Measurements from ENCODE around the gene RAP2C. TPM values are rescaled to one million over a fixed set of nuclear protein-coding genes. Genes with fewer than 3 reads are reported as not detected.

The RAP2C gene
- polyA plus RNA-seq, 1 donor from 2014 or later = 26.2 TPM

DNA sequence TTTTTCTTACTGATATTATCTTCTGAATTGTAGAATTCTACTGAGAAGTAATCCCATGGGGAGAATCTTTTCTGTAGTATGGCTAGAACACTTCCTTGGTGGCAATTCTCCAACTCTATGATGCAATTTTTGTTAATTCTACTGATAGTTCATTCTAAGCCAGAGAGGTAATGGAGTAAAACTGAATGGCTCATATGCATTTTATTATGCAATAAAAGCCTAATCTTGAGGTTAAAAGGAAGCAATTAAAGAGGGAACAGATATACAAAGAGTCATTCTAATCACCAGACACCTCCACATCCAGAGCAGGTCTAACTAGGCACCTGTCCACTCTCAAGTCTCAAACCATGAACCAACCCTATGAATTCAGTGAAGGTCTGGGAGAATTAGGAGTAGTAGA is 9.7 kb downstream of the RAP2C start:
- H3K4me2 ChIP-seq (ENCODE audit: low read length) = no peak overlapping the region
- no peak overlapping the region for H3K27ac ChIP-seq (ENCODE audit: low read length)
- no peak overlapping the region for H2AFZ ChIP-seq (ENCODE audit: low read depth, low read length)
- no peaks in the 10 kb centered on the region for H3K9me2 ChIP-seq (ENCODE audit: insufficient read depth, low read length)
- no peaks in the 10 kb centered on the region for H3F3A ChIP-seq (ENCODE audit: insufficient read depth, low read length, poor library complexity, severe bottlenecking)
- H3K79me2 ChIP-seq (replicated peaks; ENCODE audit: insufficient read depth, low read length) = no peaks in the 10 kb centered on the region
- no peak overlapping the region for H3K4me3 ChIP-seq (ENCODE audit: low read length)
- no peaks in the 10 kb centered on the region for H3K36me3 ChIP-seq (ENCODE audit: insufficient read depth, low read length)
- no peak overlapping the region for H3K9ac ChIP-seq (ENCODE audit: low read length)
- no peaks in the 10 kb centered on the region for H3K9me3 ChIP-seq (ENCODE audit: low read length)
- no peaks in the 10 kb centered on the region for H4K20me1 ChIP-seq (ENCODE audit: insufficient read depth)
- no peaks in the 10 kb centered on the region for H3K27me3 ChIP-seq (ENCODE audit: insufficient read depth, low read depth, low read length)
- TF ChIP-seq SMC3 (conservative IDR thresholded peaks at IDR 0.05; ENCODE audit: poor library complexity) = no peak
- TF ChIP-seq, protein P1, sequence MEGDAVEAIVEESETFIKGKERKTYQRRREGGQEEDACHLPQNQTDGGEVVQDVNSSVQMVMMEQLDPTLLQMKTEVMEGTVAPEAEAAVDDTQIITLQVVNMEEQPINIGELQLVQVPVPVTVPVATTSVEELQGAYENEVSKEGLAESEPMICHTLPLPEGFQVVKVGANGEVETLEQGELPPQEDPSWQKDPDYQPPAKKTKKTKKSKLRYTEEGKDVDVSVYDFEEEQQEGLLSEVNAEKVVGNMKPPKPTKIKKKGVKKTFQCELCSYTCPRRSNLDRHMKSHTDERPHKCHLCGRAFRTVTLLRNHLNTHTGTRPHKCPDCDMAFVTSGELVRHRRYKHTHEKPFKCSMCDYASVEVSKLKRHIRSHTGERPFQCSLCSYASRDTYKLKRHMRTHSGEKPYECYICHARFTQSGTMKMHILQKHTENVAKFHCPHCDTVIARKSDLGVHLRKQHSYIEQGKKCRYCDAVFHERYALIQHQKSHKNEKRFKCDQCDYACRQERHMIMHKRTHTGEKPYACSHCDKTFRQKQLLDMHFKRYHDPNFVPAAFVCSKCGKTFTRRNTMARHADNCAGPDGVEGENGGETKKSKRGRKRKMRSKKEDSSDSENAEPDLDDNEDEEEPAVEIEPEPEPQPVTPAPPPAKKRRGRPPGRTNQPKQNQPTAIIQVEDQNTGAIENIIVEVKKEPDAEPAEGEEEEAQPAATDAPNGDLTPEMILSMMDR (IDR thresholded peaks at IDR 0.05; ENCODE audit: poor library complexity, severe bottlenecking) = no peak
- no peak for TF ChIP-seq POLR2AphosphoS5 (IDR thresholded peaks at IDR 0.05)
- no peak for TF ChIP-seq MXI1 (conservative IDR thresholded peaks at IDR 0.05; ENCODE audit: poor library complexity, severe bottlenecking)
- no peak for TF ChIP-seq TAF1 (IDR thresholded peaks at IDR 0.05; ENCODE audit: low read depth)

DNA sequence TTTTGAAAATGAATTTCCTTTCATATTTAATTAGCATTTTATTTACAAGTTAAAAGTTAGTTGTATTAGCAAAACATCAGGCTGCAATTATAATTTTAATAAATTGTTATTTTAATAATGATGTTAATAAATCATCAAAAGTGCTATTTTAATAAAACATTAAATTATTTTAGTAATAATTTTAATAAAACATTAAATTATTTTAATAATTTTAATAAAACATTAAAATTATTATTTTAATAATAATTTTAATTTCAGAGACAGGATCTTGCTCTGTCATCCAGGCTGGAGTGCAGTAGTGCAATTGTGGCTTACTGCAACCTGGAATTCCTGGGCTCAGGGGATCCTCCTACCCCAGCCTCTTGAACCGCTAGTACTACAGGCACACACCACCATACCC is 10.8 kb downstream of the RAP2C start:
- Histone ChIP-seq H3K4me2 (ENCODE audit: low read length) (no peak overlapping the region), H3K27ac (ENCODE audit: low read length) (no peak overlapping the region), H3F3A (ENCODE audit: insufficient read depth, low read length, poor library complexity, severe bottlenecking) (no peaks in the 10 kb centered on the region), H3K36me3 (ENCODE audit: insufficient read depth, low read length) (no peaks in the 10 kb centered on the region), H3K9me3 (ENCODE audit: low read length) (no peaks in the 10 kb centered on the region), H4K20me1 (ENCODE audit: insufficient read depth) (no peaks in the 10 kb centered on the region), H3K79me2 (replicated peaks; ENCODE audit: insufficient read depth, low read length) (no peaks in the 10 kb centered on the region), H3K4me3 (ENCODE audit: low read length) (no peak overlapping the region), H3K9ac (ENCODE audit: low read length) (no peak overlapping the region), H3K9me2 (ENCODE audit: insufficient read depth, low read length) (no peaks in the 10 kb centered on the region), H3K27me3 (ENCODE audit: insufficient read depth, low read depth, low read length) (no peaks in the 10 kb centered on the region), H2AFZ (ENCODE audit: low read depth, low read length) (no peak overlapping the region)
- TF ChIP-seq, protein P1 (IDR thresholded peaks at IDR 0.05; ENCODE audit: poor library complexity, severe bottlenecking) = no peak
- no peak for TF ChIP-seq EP300 (conservative IDR thresholded peaks at IDR 0.05; ENCODE audit: poor library complexity, severe bottlenecking)
- TF ChIP-seq, protein P2, sequence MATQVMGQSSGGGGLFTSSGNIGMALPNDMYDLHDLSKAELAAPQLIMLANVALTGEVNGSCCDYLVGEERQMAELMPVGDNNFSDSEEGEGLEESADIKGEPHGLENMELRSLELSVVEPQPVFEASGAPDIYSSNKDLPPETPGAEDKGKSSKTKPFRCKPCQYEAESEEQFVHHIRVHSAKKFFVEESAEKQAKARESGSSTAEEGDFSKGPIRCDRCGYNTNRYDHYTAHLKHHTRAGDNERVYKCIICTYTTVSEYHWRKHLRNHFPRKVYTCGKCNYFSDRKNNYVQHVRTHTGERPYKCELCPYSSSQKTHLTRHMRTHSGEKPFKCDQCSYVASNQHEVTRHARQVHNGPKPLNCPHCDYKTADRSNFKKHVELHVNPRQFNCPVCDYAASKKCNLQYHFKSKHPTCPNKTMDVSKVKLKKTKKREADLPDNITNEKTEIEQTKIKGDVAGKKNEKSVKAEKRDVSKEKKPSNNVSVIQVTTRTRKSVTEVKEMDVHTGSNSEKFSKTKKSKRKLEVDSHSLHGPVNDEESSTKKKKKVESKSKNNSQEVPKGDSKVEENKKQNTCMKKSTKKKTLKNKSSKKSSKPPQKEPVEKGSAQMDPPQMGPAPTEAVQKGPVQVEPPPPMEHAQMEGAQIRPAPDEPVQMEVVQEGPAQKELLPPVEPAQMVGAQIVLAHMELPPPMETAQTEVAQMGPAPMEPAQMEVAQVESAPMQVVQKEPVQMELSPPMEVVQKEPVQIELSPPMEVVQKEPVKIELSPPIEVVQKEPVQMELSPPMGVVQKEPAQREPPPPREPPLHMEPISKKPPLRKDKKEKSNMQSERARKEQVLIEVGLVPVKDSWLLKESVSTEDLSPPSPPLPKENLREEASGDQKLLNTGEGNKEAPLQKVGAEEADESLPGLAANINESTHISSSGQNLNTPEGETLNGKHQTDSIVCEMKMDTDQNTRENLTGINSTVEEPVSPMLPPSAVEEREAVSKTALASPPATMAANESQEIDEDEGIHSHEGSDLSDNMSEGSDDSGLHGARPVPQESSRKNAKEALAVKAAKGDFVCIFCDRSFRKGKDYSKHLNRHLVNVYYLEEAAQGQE (IDR thresholded peaks at IDR 0.05; ENCODE audit: borderline replicate concordance) = no peak
- TF ChIP-seq MXI1 (conservative IDR thresholded peaks at IDR 0.05; ENCODE audit: poor library complexity, severe bottlenecking) = no peak
- TF ChIP-seq RAD21 (conservative IDR thresholded peaks at IDR 0.05) = no peak
- TF ChIP-seq SMC3 (conservative IDR thresholded peaks at IDR 0.05; ENCODE audit: poor library complexity) = no peak
- no peak for TF ChIP-seq EZH2 (IDR thresholded peaks at IDR 0.05; ENCODE audit: borderline replicate concordance, insufficient read depth, low read length, poor library complexity, severe bottlenecking)
- TF ChIP-seq TAF1 (IDR thresholded peaks at IDR 0.05; ENCODE audit: low read depth) = no peak
- no peak for TF ChIP-seq POLR2AphosphoS5 (IDR thresholded peaks at IDR 0.05)

Measured in neural cell (in vitro differentiated cells).